Cortex of kidney (tissue), 1 donor: ENCODE measurements around the gene CNTD1.
"Not testable (repeated sequence)": the region's sequence is repeated elsewhere in the genome, so short reads cannot be mapped to it uniquely, and the experiment has no call there.

Source experiments
- DNase-seq: peaks from one replicate; lab custom pipeline; 2025; lab: John Stamatoyannopoulos, UW

Gene CNTD1

DNA sequence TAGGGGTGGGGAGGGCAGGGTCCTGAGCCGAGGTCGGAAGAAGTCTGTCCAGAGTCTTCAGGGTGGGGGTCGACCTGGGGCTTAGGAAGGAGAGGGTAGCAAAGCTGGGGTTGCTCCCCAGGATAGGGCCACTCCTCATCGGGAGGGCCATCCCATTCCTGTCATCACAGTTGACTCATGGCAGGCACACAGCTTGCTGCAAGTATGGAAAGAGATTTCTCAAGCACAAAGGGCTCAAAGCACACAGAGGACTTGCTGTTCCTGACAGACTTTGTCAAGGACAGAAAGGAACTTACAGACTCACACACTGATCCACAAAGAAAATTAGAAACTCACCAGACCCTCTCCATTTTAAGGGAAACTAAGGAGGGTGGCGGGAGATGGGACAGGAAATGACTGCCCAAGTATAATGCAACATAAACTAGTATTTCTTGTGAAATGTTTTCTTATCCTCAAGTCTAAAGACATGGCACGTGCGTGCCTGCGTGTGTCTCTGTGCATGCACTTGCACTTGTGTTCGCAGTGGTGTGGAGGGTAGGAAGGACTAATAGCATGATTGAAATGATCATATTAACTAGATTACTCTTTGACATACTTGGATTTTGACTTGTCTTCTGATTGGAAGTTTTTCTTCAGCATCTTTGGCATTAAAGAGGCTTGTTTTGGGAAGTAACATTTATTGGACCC is 48.1 kb downstream of the CNTD1 start:
- no peak for DNase-seq

DNA sequence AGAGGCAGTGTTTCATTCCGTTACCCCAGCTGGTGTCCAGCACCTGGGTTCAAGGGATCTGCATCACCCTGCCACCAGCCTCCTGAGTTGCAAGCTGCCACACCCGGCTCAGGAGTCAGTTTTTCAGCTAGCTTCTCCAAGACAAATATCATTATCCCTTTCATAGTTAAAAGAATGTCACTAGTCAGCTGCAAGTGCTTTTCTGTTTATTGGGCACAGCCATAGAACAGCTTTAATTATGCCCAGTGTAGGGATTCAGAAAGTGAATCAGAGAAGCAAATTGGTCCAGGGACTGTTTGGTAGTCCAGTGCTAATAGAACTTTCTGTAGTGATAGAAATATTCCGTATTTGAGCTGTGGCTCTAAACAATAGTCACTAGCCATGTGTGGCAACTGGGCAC is 49.4 kb downstream of the CNTD1 start:
- no peak for DNase-seq

DNA sequence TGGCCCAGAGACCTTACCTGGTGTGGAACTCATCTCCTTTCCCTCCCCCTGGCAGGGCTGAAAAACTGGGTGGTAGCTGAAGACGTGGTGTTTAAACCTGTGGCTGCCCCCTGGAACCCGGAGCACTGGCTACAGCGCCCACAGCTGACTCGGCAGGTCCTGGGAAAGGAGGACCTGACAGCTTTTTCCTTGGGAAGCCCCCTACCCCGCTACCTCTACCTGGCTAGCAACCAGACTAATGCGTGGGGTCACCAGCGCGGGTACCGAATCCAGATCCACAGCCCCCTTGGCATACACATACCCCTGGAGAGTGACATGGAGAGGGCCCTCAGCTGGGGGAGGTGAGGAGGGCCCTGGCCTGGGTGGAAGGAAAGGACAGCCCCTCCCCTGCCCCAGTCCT is 50.4 kb downstream of the CNTD1 start:
- DNase-seq, result no peak

DNA sequence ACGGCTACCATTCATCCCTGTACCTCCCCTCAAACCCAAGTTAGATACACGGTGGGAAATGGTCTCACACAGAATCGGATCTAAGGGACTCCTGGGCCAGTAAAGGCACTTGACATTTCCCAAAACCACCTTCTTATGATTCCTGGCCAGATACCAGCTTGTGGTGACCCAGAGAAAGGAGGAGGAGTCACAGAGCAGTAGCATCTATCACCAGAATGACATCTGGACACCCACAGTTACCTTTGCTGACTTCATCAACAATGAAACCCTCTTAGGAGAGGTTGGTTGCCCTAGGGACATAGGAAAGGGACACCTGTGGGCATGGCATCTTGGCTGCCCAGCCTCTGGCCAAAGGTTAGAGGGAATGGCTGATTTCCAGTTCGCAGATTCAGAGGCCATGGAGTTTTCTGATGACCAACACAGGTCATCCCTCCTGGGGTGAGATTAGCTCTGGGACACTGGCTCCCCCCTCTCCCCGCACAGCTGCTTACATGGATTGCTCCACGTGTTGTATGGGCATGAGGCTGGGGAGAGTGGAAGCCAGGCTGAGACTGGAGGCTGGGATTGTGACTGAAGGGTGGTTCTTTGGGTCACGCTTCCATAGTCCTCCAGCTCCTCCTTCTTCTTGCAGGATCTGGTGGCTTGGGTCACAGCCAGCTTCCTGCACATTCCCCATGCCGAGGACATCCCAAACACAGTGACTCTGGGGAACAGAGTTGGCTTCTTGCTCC is 51.0 kb downstream of the CNTD1 start:
- no peak for DNase-seq

DNA sequence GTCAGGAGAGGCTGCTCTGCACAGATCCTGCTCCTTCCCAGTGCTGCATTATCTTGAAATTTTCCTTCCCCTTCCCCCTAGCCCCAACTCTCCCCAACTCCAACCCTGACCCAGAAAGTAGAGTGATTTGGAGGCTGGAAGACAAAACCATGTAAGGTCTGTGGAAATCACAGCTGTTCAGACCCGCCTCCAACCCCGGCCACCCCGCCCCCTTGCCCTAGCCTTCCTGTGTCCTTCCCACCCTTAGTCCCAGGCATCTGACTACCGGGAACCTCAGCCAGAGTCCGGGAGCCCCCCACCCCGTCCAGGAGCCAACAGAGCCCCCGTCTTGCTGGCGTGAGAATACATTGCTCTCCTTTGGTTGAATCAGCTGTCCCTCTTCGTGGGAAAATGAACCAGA is 52.3 kb downstream of the CNTD1 start, which contains the start of gene AOC3:
TSS of gene AOC3 (plus strand) at position 246 of the 400 bp plus-strand sequence. CDS start at position 391, 145 bp downstream.
- DNase-seq, result no peak

DNA sequence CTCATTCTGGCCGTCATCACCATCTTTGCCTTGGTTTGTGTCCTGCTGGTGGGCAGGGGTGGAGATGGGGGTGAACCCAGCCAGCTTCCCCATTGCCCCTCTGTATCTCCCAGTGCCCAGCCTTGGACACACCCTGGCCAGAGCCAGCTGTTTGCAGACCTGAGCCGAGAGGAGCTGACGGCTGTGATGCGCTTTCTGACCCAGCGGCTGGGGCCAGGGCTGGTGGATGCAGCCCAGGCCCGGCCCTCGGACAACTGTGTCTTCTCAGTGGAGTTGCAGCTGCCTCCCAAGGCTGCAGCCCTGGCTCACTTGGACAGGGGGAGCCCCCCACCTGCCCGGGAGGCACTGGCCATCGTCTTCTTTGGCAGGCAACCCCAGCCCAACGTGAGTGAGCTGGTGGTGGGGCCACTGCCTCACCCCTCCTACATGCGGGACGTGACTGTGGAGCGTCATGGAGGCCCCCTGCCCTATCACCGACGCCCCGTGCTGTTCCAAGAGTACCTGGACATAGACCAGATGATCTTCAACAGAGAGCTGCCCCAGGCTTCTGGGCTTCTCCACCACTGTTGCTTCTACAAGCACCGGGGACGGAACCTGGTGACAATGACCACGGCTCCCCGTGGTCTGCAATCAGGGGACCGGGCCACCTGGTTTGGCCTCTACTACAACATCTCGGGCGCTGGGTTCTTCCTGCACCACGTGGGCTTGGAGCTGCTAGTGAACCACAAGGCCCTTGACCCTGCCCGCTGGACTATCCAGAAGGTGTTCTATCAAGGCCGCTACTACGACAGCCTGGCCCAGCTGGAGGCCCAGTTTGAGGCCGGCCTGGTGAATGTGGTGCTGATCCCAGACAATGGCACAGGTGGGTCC is 52.9 kb downstream of the CNTD1 start:
- DNase-seq, result not testable (repeated sequence)

DNA sequence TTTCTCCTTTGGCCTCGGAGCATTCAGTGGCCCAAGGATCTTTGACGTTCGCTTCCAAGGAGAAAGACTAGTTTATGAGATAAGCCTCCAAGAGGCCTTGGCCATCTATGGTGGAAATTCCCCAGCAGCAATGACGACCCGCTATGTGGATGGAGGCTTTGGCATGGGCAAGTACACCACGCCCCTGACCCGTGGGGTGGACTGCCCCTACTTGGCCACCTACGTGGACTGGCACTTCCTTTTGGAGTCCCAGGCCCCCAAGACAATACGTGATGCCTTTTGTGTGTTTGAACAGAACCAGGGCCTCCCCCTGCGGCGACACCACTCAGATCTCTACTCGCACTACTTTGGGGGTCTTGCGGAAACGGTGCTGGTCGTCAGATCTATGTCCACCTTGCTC is 53.7 kb downstream of the CNTD1 start:
- DNase-seq, result no peak

DNA sequence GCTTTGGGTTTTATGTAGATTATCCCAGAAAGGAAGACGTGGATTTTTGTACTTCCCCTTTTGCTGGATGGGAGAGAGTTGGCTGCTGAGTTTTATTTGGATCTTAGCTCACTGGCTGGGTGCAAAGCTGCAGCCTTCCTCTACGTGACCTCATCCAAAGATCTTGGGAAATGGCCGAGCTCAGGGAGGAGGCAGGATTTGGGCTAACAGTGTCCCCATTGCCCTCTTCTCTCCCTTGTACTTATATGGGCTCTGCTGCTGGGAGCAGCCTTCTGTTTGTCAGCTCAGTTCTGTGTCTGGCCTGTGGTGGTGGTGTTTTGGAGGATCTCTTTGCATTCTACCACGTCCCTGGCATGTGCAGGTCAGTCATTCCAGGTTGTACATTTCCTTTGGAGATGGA is 54.3 kb downstream of the CNTD1 start:
- DNase-seq, result no peak

DNA sequence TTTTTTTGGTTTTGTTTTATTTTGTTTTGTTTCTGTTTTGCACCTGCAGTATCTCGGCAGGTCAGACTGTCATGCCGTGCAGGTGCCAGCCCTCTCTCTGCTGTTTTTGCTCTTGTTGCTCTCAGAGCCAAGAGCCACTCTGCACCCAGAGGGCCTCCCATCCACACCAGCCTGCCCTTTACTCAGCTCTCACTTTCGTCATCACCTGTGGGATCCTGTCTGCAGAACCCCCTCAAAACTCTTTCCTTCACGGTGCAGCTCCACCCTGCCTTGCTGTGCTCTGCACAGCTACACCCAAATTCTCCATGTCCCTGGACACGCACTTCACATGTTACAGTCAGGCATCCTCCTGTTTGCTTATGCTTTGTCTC is 54.9 kb downstream of the CNTD1 start:
- DNase-seq, result no peak

DNA sequence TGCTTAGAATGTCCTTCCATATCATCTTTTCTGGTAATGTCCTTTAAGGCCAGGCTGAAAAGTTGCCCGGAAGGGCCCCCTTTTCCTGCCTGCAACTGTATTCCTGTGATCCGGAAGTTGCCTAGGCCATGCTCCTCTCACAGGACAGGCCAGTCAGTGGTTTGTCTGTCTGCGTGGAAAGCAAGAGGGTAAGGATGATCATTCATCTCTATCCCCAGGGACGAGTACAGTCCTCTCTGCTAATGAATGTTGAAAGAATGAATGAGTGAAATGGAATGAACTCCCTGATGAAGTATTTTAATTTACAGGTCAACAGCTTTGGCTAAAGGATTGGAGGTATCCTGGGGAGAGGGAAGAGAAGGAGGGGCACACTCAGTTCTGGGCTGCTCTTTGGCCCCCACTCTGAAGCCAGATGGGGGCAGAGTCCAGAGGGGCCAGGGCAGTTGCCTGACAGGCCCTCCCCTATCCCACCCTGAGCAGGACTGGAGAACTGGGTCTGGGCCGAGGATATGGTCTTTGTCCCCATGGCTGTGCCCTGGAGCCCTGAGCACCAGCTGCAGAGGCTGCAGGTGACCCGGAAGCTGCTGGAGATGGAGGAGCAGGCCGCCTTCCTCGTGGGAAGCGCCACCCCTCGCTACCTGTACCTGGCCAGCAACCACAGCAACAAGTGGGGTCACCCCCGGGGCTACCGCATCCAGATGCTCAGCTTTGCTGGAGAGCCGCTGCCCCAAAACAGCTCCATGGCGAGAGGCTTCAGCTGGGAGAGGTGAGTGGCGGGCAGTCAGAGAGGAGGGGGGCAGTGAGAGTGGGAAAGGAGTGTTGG is 55.5 kb downstream of the CNTD1 start:
- DNase-seq, result no peak

DNA sequence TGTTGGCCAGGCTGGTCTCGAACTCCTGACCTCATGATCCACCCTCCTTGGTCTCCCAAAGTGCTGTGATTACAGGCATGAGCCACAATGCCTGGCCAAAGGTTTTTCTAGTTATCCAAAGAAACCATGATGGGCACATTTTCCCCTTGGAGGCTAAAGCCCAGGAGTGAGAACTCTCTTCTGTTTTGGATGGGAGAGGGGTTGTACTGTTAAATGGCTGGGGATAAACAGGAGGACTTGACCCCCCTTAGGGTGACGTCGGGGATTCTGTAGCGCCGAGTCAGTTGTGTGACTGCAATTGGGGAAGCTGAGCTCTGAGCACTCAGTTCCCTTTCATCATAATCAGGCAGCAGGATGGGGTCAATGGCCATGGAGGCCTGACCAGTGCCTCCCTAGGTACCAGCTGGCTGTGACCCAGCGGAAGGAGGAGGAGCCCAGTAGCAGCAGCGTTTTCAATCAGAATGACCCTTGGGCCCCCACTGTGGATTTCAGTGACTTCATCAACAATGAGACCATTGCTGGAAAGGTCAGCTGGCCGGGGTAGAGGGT is 56.5 kb downstream of the CNTD1 start:
- DNase-seq, result no peak

DNA sequence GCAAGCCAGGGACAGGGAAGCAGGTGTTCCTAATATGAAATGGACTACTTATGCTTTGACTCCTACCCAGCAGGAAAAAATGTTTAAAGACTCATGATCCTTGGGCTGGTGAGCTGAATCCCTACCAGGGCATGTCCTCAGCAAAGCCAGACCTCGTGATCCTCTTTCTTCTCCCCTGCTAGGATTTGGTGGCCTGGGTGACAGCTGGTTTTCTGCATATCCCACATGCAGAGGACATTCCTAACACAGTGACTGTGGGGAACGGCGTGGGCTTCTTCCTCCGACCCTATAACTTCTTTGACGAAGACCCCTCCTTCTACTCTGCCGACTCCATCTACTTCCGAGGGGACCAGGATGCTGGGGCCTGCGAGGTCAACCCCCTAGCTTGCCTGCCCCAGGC is 57.4 kb downstream of the CNTD1 start:
- not testable (repeated sequence) for DNase-seq

DNA sequence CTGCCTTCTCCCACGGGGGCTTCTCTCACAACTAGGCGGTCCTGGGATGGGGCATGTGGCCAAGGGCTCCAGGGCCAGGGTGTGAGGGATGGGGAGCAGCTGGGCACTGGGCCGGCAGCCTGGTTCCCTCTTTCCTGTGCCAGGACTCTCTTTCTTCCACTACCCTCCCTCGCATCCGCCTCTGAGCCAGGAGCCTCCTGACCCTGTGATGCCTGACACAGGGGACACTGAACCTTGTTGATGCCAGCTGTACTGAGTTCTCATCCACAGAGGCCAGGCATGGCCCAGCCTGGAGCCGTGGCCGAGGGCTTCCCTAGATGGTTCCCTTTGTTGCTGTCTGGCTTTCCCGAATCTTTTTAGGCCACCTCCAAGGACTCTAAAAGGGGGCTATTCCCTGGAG is 57.9 kb downstream of the CNTD1 start:
- DNase-seq, result not testable (repeated sequence)

DNA sequence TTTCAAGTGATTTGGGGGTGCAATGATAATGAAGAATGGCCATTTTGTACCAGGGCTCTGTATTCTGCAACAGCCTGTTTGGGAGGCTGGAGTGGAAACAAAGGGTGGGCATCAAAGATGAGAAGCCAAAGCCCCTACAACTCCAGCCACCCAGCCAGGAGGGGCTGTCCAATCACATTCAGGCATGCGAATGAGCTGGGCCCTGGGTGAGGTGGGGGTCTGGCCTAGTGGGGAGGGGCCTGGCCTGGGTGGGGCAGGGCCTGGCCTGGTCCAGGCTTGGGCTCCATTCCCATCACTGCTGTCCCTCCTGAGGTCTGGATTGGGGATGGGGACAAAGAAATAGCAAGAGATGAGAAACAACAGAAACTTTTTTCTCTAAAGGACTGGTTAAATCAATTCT is 58.7 kb downstream of the CNTD1 start:
- DNase-seq, result no peak
